Mesodermal cell (in vitro differentiated cells): ENCODE data around the gene DNAJC1.
"Not testable (repeated sequence)": the region's sequence is repeated elsewhere in the genome, so short reads cannot be mapped to it uniquely, and the experiment has no call there.

Source experiments
- H3K27ac ChIP-seq: 2 replicates; pipeline ENCODE4 v1.7.0; 2013; ENCODE audit warnings: mild to moderate bottlenecking, low read depth, low read length, moderate library complexity; ENCODE audit not compliant: severe bottlenecking
- H3K36me3 ChIP-seq: 2 replicates; pipeline ENCODE4 v1.7.1; 2013; ENCODE audit warnings: mild to moderate bottlenecking, low read length, moderate library complexity; ENCODE audit not compliant: control insufficient read depth, insufficient read depth
- H3K4me1 ChIP-seq: one replicate; pipeline ENCODE4 v1.7.1; 2013; ENCODE audit warnings: mild to moderate bottlenecking, low read length; ENCODE audit not compliant: insufficient read depth, control insufficient read depth, poor library complexity, severe bottlenecking
- H3K4me3 ChIP-seq: 2 replicates; pipeline ENCODE4 v1.7.0; 2013; ENCODE audit warnings: low read length, control low read depth, mild to moderate bottlenecking; ENCODE audit not compliant: insufficient read depth, poor library complexity, severe bottlenecking; ENCODE audit errors: extremely low read depth
- H3K9me3 ChIP-seq: 2 replicates; pipeline ENCODE4 v1.7.1; 2013; ENCODE audit warnings: mild to moderate bottlenecking, low read length, moderate library complexity; ENCODE audit not compliant: control insufficient read depth
- WGBS, 2 experiments: methylation state at CpG; one replicate each; pipeline ENCODE4 v1.1.5; 2013; ENCODE audit warnings: missing lambda C conversion rate in 2 of 2; ENCODE audit not compliant: insufficient coverage in 2 of 2; 5-methylcytosine and 5-hydroxymethylcytosine counted together

The DNAJC1 gene

DNA sequence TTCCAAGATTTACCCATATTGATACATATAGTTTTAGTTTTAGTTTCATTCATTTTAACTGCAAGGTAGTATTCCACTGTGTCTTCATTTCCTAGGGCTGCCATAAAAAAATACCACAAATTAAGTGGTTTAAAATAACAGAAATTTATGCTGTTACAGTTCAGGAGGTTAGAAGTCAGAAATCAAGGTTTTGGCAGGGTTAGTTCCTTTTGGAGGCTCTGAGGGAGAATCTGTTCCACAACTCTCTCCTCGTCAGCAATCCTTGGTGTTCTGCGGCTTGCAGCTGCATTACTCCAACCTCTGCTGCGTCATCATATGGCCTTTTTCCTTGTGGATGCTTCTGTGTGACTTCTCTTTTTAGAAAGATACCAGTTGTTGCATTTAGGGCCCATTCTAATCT, 176.2 kb downstream of the DNAJC1 start:
- H3K36me3 ChIP-seq: peaks cover 6% of the 10 kb centered on the region
- H3K27ac ChIP-seq: no peak overlapping the region
- no peak overlapping the region for H3K4me3 ChIP-seq
- peaks cover 47% of the 10 kb centered on the region for H3K9me3 ChIP-seq
- no peaks in the 10 kb centered on the region for H3K4me1 ChIP-seq
- WGBS, 2 experiments: 96 to 100% methylated on average over 1 to 3 of the region's 3 CpGs

DNA sequence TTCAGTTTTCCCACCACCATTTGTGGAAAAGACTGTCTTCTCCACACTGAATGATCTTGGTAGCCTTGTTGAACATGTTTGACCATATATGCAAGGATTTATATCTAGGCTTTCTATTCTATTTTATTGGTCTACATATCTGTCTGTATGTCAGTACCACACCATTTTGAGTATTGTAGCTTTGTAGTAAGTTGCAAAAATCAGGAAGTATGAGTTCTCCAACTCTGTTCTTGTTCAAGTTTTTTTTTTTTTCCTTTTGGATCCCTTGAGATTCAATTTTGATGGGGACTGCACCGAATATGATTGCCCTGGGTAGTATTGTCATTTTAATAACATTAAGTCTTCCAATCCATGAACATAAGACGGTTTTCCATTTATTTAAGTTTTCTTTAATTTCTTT, 176.8 kb downstream of the DNAJC1 start:
- no peaks in the 10 kb centered on the region for H3K4me1 ChIP-seq
- H3K36me3 ChIP-seq: peaks cover 6% of the 10 kb centered on the region
- no peak overlapping the region for H3K4me3 ChIP-seq
- H3K9me3 ChIP-seq: peaks cover 42% of the 10 kb centered on the region
- no CpG with 5 or more reads among the region's 2 CpGs for WGBS, 2 experiments
- no peak overlapping the region for H3K27ac ChIP-seq

- Histone ChIP-seq H3K4me1 (no peaks in the 10 kb centered on the region), H3K36me3 (peaks cover 6% of the 10 kb centered on the region), H3K4me3 (no peak overlapping the region), H3K9me3 (peaks cover 36% of the 10 kb centered on the region), H3K27ac (no peak overlapping the region)
- 100% methylated on average over 1 to 2 of the region's 3 CpGs for WGBS, 2 experiments
Observed at GRCh38 chr10:21825345-21825744, 178.2 kb downstream of the DNAJC1 start.

DNA sequence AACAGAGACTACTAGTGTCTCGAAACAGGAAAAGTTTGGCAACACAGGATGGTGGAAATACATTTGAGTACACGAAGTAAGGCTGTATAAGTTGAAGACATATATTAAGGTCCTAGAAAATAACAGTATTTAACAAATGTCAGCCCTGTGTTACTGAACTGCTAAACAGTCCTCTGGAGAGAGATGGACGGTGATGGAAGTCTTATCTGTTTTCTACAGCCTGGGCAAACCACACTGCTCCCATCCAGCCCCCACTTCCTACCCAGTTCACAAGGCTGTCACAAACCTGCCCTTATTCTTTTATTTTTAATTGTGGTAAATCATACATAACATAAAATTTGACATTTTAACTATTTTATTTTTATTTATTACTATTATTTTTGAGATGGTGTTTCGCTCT, 179.1 kb downstream of the DNAJC1 start:
- H3K4me1 ChIP-seq: no peaks in the 10 kb centered on the region
- no peak overlapping the region for H3K4me3 ChIP-seq
- H3K36me3 ChIP-seq: peaks cover 6% of the 10 kb centered on the region
- H3K27ac ChIP-seq: no peak overlapping the region
- H3K9me3 ChIP-seq: peaks cover 35% of the 10 kb centered on the region
- 100% methylated on average over 2 of the region's 4 CpGs; no CpG with 5 or more reads in 1 of the 2 experiments for WGBS, 2 experiments

GRCh38 chr10:21823617-21824016, 179.9 kb downstream of the DNAJC1 start:
- no peak overlapping the region for H3K27ac ChIP-seq
- peaks cover 6% of the 10 kb centered on the region for H3K36me3 ChIP-seq
- H3K4me1 ChIP-seq: no peaks in the 10 kb centered on the region
- no CpG with 5 or more reads among the region's 2 CpGs for WGBS, 2 experiments
- no peak overlapping the region for H3K4me3 ChIP-seq
- peaks cover 30% of the 10 kb centered on the region for H3K9me3 ChIP-seq

DNA sequence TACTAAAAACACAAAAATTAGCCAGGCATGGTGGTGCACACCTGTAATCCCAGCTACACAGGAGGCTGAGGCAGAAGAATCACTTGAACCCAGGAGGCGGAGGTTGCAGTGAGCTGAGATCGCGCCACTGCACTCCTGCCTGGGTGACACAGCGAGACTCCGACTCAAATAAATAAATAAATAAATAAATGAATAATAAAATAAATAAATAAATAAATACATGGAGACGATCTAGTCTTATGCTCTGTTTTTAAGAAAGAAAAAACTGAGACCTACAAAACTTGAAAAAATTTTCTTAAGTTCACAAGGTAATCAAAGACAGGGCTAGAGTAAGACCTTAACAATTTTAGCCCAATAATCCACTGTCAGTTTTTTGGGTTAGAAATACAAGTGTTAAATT, 181.3 kb downstream of the DNAJC1 start:
- H3K27ac ChIP-seq, H3K36me3 ChIP-seq, H3K4me1 ChIP-seq, H3K4me3 ChIP-seq: not testable (repeated sequence)
- H3K9me3 ChIP-seq: peaks cover 21% of the 10 kb centered on the region
- WGBS, 2 experiments: no CpG with 5 or more reads among the region's 6 CpGs

- no peak overlapping the region for H3K4me3 ChIP-seq
- WGBS, 2 experiments: no CpG with 5 or more reads among the region's 1 CpG
- H3K9me3 ChIP-seq: peaks cover 8% of the 10 kb centered on the region
Observed at GRCh38 chr10:21820952-21821351, 182.6 kb downstream of the DNAJC1 start.

GRCh38 chr10:21818416-21818815, 185.1 kb downstream of the DNAJC1 start:
- H3K27ac ChIP-seq, H3K9me3 ChIP-seq, H3K4me3 ChIP-seq, H3K4me1 ChIP-seq: not testable (repeated sequence)
- 61 to 86% methylated on average over 3 to 6 of the region's 7 CpGs for WGBS, 2 experiments
- peaks cover 11% of the 10 kb centered on the region for H3K36me3 ChIP-seq

More at GRCh38 chr10:21820952-21821351, 182.6 kb downstream of the DNAJC1 start:
- Histone ChIP-seq H3K4me1 (no peaks in the 10 kb centered on the region), H3K36me3 (no peaks in the 10 kb centered on the region), H3K27ac (no peak overlapping the region)

DNA sequence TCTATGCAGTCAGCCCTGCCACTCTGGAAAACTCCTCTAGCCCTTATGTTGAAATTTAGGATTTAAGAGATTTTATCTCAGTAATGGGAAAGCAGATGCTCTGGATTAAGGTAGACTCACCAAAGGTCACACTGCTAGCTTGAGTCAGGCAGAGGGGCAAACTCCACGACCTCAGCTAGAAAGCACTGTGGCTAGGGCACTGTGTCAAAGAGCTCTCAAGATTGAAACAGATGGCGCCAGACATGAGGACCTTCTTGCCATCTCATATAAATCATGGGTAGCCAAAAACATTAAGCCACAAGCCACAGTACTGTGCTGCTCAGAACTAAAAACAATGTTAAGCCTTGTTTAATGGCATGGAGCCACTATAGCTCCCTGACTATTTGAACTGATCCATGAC, 188.7 kb downstream of the DNAJC1 start:
- Histone ChIP-seq H3K36me3 (peaks cover 14% of the 10 kb centered on the region), H3K4me1 (peaks cover 3% of the 10 kb centered on the region), H3K27ac (no peak overlapping the region), H3K9me3 (no peaks in the 10 kb centered on the region), H3K4me3 (no peak overlapping the region)
- WGBS, 2 experiments: 95% methylated on average over 2 of the region's 2 CpGs

DNA sequence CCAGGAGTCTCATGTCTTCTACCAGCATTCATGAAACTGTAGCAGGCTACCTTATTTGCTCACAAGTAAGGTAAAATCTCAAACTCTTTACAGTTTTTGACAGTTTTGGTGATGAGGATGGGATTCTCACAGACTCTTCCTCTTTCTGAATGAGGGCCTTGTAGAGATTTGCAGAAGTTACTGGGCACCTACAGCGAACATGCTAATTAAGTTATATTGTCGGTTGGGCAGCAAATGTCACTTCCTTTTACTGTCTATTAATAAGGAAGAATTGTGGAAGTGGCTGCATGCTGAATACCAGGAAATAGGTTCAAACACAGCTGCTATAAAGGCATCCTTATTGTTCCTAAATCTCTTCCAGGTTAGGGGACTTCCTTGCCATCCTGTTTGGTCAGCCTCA, 189.6 kb downstream of the DNAJC1 start:
- Histone ChIP-seq H3K9me3 (no peaks in the 10 kb centered on the region), H3K4me3 (no peak overlapping the region), H3K36me3 (peaks cover 14% of the 10 kb centered on the region), H3K27ac (no peak overlapping the region), H3K4me1 (peaks cover 3% of the 10 kb centered on the region)
- WGBS, 2 experiments: 100% methylated on average over 2 of the region's 2 CpGs; no CpG with 5 or more reads in 1 of the 2 experiments

DNA sequence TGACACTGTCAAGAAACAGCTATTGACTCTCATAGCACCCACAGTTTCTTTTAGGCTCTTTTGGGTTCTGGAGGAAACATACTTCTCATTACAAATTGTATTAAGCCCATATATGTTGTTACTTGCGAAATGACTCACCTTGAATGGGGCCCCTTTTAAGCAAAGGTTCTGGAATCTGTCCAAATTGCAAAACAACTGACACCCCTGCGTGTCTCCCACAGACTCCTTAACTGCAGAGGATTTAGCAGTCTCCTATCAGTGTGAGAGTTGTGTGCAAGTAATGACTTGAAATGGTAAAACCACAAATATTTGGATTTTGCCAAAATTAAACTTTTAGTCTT, 192.3 kb downstream of the DNAJC1 start:
- peaks cover 13% of the 10 kb centered on the region for H3K4me1 ChIP-seq
- WGBS, 2 experiments: 93 to 100% methylated on average over 1 to 2 of the region's 2 CpGs
- H3K9me3 ChIP-seq: no peaks in the 10 kb centered on the region
- H3K4me3 ChIP-seq: no peak overlapping the region
- H3K36me3 ChIP-seq: peaks cover 14% of the 10 kb centered on the region
- no peak overlapping the region for H3K27ac ChIP-seq
